HG02642 (cell line): Measurements from ENCODE around the gene SCO1.

ENCODE experiments used
- ATAC-seq: cut with Tn5 transposase; IDR thresholded peaks from one replicate; pipeline ENCODE4 v1.9.1; 2021; ENCODE audit warnings: mild to moderate bottlenecking; ENCODE audit not compliant: unreplicated experiment, poor library complexity

SCO1 gene

GRCh38 chr17:10657879-10658278 is 39.5 kb downstream of the SCO1 start:
- no peak for ATAC-seq

- no peak for ATAC-seq
These were observed 40.2 kb downstream of the SCO1 start, which contains the start of gene MYH3 for GRCh38 chr17:10657148-10657547. Gene MYH3, minus strand, starts transcription at chr17:10657309. Its CDS starts 2,245 bp downstream, at chr17:10655064.

- no peak for ATAC-seq
These were observed 43.3 kb downstream of the SCO1 start for GRCh38 chr17:10653987-10654386.

GRCh38 chr17:10652984-10653659 is 44.2 kb downstream of the SCO1 start:
- peak; percentile 68 for ATAC-seq

GRCh38 chr17:10651927-10652326 is 45.4 kb downstream of the SCO1 start:
- ATAC-seq = no peak

- no peak for ATAC-seq
These were observed 47.7 kb downstream of the SCO1 start for GRCh38 chr17:10649602-10650001.

GRCh38 chr17:10648956-10649355 is 48.4 kb downstream of the SCO1 start:
- ATAC-seq = no peak

GRCh38 chr17:10648381-10648780 is 49.0 kb downstream of the SCO1 start:
- ATAC-seq = no peak

- ATAC-seq = no peak
These were observed 50.8 kb downstream of the SCO1 start for GRCh38 chr17:10646392-10646990.

- no peak for ATAC-seq
These were observed 56.9 kb downstream of the SCO1 start for GRCh38 chr17:10640475-10640874.

- ATAC-seq = no peak
These were observed 59.2 kb downstream of the SCO1 start for GRCh38 chr17:10638151-10638550.

- ATAC-seq = no peak
These were observed 62.0 kb downstream of the SCO1 start for GRCh38 chr17:10635290-10635689.

GRCh38 chr17:10633738-10634379 is 63.5 kb downstream of the SCO1 start:
- peak; percentile 91 for ATAC-seq

- ATAC-seq = no peak
These were observed 65.6 kb downstream of the SCO1 start for GRCh38 chr17:10631701-10632100.

- no peak for ATAC-seq
These were observed 66.2 kb downstream of the SCO1 start for GRCh38 chr17:10631048-10631700.

GRCh38 chr17:10629706-10630105 is 67.6 kb downstream of the SCO1 start:
- ATAC-seq = no peak

- ATAC-seq = no peak
These were observed 68.6 kb downstream of the SCO1 start for GRCh38 chr17:10628756-10629155.

- no peak for ATAC-seq
These were observed 70.9 kb downstream of the SCO1 start for GRCh38 chr17:10626390-10626789.

- no peak for ATAC-seq
These were observed 72.4 kb downstream of the SCO1 start for GRCh38 chr17:10624969-10625368.

- ATAC-seq = no peak
These were observed 73.5 kb downstream of the SCO1 start for GRCh38 chr17:10623737-10624338.
